HL-60 (cell line): ENCODE measurements around the gene NDUFAF8.

Experiments used
- DNase-seq, 2 experiments: peaks; one replicate each; pipeline ENCODE4 v3.0.0-alpha.2; 2010 to 2020; ENCODE audit warnings: low read depth in 1 of 2, low spot score in 1 of 2
- H3K27ac ChIP-seq: fragments of 250-450 bp; sonication (Bioruptor Pico); replicated peaks from 2 replicates; pipeline ENCODE4 v1.5.1; 2020; ENCODE audit warnings: mild to moderate bottlenecking, moderate library complexity
- H3K27me3 ChIP-seq: fragments of 250-450 bp; sonication (Bioruptor Pico); 2 replicates; pipeline ENCODE4 v1.5.1; 2021; ENCODE audit warnings: mild to moderate bottlenecking, moderate library complexity; ENCODE audit not compliant: insufficient read depth, poor library complexity, severe bottlenecking
- H3K4me3 ChIP-seq: replicated peaks from 2 replicates; pipeline ENCODE4 v1.5.1; 2011; ENCODE audit warnings: mild to moderate bottlenecking, control low read depth, low read length; ENCODE audit not compliant: insufficient read depth
- CTCF ChIP-seq: IDR thresholded peaks from one replicate; pipeline ENCODE4 v1.5.1; 2011; ENCODE audit warnings: low read length, control low read depth, inconsistent platforms; ENCODE audit not compliant: insufficient read depth
- GABPA ChIP-seq: IDR thresholded peaks from 2 replicates; pipeline ENCODE4 v1.6.1; 2012; ENCODE audit warnings: low read depth
- POLR2AphosphoS5 ChIP-seq: IDR thresholded peaks from 2 replicates; pipeline ENCODE4 v1.6.1; 2012; ENCODE audit warnings: low read depth
- REST ChIP-seq: IDR thresholded peaks from 2 replicates; pipeline ENCODE4 v1.6.1; 2012; ENCODE audit warnings: low read depth; ENCODE audit not compliant: insufficient replicate concordance
- SPI1 ChIP-seq: IDR thresholded peaks from 2 replicates; pipeline ENCODE4 v1.6.1; 2012; ENCODE audit warnings: low read depth, mild to moderate bottlenecking, borderline replicate concordance

Gene NDUFAF8

GRCh38 chr17:81257533-81257932 is 18.4 kb downstream of the NDUFAF8 start:
- Histone ChIP-seq H3K27ac (no peak overlapping the region), H3K27me3 (no peaks in the 10 kb centered on the region), H3K4me3 (no peak overlapping the region)
- DNase-seq = no peak
- TF ChIP-seq CTCF = no peak
- no peak for TF ChIP-seq GABPA
- TF ChIP-seq REST = no peak
- TF ChIP-seq POLR2AphosphoS5 = no peak
- no peak for TF ChIP-seq SPI1

GRCh38 chr17:81258292-81258691 is 19.2 kb downstream of the NDUFAF8 start:
- no peak for DNase-seq
- Histone ChIP-seq H3K27me3 (no peaks in the 10 kb centered on the region), H3K4me3 (no peak overlapping the region), H3K27ac (no peak overlapping the region)
- no peak for TF ChIP-seq REST
- no peak for TF ChIP-seq SPI1
- TF ChIP-seq POLR2AphosphoS5 = no peak
- TF ChIP-seq CTCF = no peak
- TF ChIP-seq GABPA = no peak

GRCh38 chr17:81259058-81259605 is 20.0 kb downstream of the NDUFAF8 start:
- no peak overlapping the region for H3K27ac ChIP-seq
- TF ChIP-seq CTCF (no peak), REST (no peak), GABPA (no peak), POLR2AphosphoS5 (no peak), SPI1 (no peak)
- no peak overlapping the region for H3K4me3 ChIP-seq
- no peaks in the 10 kb centered on the region for H3K27me3 ChIP-seq
- DNase-seq = no peak
